ENCODE data around the gene SNX33.

GRCh38 chr15:75599401-75599800, 48.3 kb upstream of the SNX33 start:
- no peak for TF ChIP-seq CTCF (IDR thresholded peaks at IDR 0.05)
- no peak for TF ChIP-seq POLR2A (IDR thresholded peaks at IDR 0.05)

Data from body of pancreas (tissue), 4 donors.